Transverse colon (tissue), 4 donors: ENCODE results near the gene CGN. TPM values are rescaled to one million over a fixed set of nuclear protein-coding genes. Genes with fewer than 3 reads are reported as not detected.

Source experiments
- DNase-seq: peaks from one replicate; pipeline ENCODE4 v3.0.0-alpha.2; 2019
- H3K27ac ChIP-seq, 4 donors: fragments of 200-600 bp; sonication (generic); 2 replicates each; pipeline ENCODE4 v1.5.1; 2016 to 2018; ENCODE audit warnings: inconsistent platforms in 4 of 4
- H3K27me3 ChIP-seq: fragments of 200-600 bp; sonication (generic); 2 replicates; pipeline ENCODE4 v1.5.1; 2017; ENCODE audit warnings: inconsistent platforms
- H3K36me3 ChIP-seq, 4 donors: fragments of 200-600 bp; sonication (generic); 2 replicates each; pipeline ENCODE4 v1.5.1; 2017 to 2019; ENCODE audit warnings: inconsistent platforms in 4 of 4
- H3K4me1 ChIP-seq, 4 donors: fragments of 200-600 bp; sonication (generic); 2 replicates each; pipeline ENCODE4 v1.5.1; 2017 to 2020; ENCODE audit warnings: inconsistent platforms in 4 of 4
- H3K4me3 ChIP-seq, 4 donors: fragments of 200-600 bp; sonication (generic); 1 replicate in 1 of 4; 2 replicates in 3 of 4; pipeline versions ENCODE4 v1.5.1 to v1.6.1; 2017 to 2019; ENCODE audit warnings: inconsistent platforms in 4 of 4
- H3K9me3 ChIP-seq, 2 donors: fragments of 200-600 bp; sonication (generic); 2 replicates each; pipeline ENCODE4 v1.5.1; 2017 to 2019; ENCODE audit warnings: inconsistent platforms in 2 of 2
- EP300 ChIP-seq: sonication (generic); formaldehyde crosslinking; IDR thresholded peaks from one replicate; pipeline ENCODE4 v1.6.1; 2017; ENCODE audit warnings: antibody characterized with exemption, low read depth
- POLR2A ChIP-seq: fragments of 450-650 bp; IDR thresholded peaks from one replicate; pipeline ENCODE4 v1.6.1; 2016; ENCODE audit warnings: antibody characterized with exemption, mild to moderate bottlenecking, moderate library complexity
- POLR2AphosphoS5 ChIP-seq, 3 donors: sonication (generic); formaldehyde crosslinking; IDR thresholded peaks; one replicate each; pipeline ENCODE4 v1.6.1; 2016; ENCODE audit warnings: antibody characterized with exemption in 3 of 3
- WGBS, 2 donors: methylation state at CpG; one replicate each; pipeline ENCODE4 v1.1.5; 2018; ENCODE audit warnings: low coverage in 1 of 2; 5-methylcytosine and 5-hydroxymethylcytosine counted together
- in situ Hi-C, 4 donors: fragments of 200-750 bp; cut with MboI; loops; one replicate each; pipeline versions ENCODE4 v1.15.0 to v1.15.1; 2017; ENCODE audit warnings: low sequenced_read_pairs in 3 of 4, low pct_ligation_motif_present in 1 of 4, low pct_unique_long_range_greater_than_20kb in 1 of 4
- intact Hi-C: fragments of 100-400 bp; cut with DNase I; formaldehyde crosslinking; loops from one replicate; pipeline ENCODE4 v1.15.1; 2023; ENCODE audit warnings: low total_unique reads
- total RNA-seq, 4 donors: library from RNA; depleted of rRNA; stranded (reverse); fragments of >200 nt; gene quantifications; one replicate each; pipeline ENCODE4 v1.1.0, GENCODE V29; 2016
- TF ChIP-seq, protein P1 (sequence below), 5 experiments: fragments of 200-600 bp in 3 of 5; fragments of 450-650 bp in 2 of 5; sonication (generic) in 3 of 5; IDR thresholded peaks; 1 replicate in 2 of 5; 2 replicates in 3 of 5; pipeline ENCODE4 v1.5.1; 2016 to 2017; ENCODE audit warnings: antibody characterized with exemption in 5 of 5, inconsistent platforms in 3 of 5, mild to moderate bottlenecking in 2 of 5, moderate library complexity in 1 of 5

Gene CGN
- total RNA-seq, 4 donors from 2014 or later = 123 to 351 (median 172) TPM

GRCh38 chr1:151533870-151534269 lies 22.7 kb downstream of the CGN start:
- Histone ChIP-seq H3K27ac (no peak overlapping the region), H3K4me1 (peaks cover 0 to under 1% (median under 1%) of the 10 kb centered on the region in 4 donors), H3K27me3 (no peaks in the 10 kb centered on the region), H3K4me3 (no peak overlapping the region), H3K9me3 (no peaks in the 10 kb centered on the region), H3K36me3 (peaks cover 0 to 23% (median 0%) of the 10 kb centered on the region in 4 donors)
- DNase-seq = no peak
- TF ChIP-seq EP300 = no peak
- TF ChIP-seq POLR2AphosphoS5 (IDR thresholded peaks at IDR 0.05) = no peak
- TF ChIP-seq POLR2A = no peak
- TF ChIP-seq, protein P1, sequence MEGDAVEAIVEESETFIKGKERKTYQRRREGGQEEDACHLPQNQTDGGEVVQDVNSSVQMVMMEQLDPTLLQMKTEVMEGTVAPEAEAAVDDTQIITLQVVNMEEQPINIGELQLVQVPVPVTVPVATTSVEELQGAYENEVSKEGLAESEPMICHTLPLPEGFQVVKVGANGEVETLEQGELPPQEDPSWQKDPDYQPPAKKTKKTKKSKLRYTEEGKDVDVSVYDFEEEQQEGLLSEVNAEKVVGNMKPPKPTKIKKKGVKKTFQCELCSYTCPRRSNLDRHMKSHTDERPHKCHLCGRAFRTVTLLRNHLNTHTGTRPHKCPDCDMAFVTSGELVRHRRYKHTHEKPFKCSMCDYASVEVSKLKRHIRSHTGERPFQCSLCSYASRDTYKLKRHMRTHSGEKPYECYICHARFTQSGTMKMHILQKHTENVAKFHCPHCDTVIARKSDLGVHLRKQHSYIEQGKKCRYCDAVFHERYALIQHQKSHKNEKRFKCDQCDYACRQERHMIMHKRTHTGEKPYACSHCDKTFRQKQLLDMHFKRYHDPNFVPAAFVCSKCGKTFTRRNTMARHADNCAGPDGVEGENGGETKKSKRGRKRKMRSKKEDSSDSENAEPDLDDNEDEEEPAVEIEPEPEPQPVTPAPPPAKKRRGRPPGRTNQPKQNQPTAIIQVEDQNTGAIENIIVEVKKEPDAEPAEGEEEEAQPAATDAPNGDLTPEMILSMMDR (IDR thresholded peaks at IDR 0.05) = no peak
- intact Hi-C loops (loop anchor here (5.0 kb wide), 1 partner anchor 203 kb away; no protein-coding TSS in a partner anchor), in situ Hi-C loops (no loop called here)
- WGBS, 2 donors = 93% methylated on average over 10 of the region's 10 CpGs; no CpG with 5 or more reads in 1 of the 2 donors

- peaks cover 0 to 19% (median 0%) of the 10 kb centered on the region in 4 donors for H3K36me3 ChIP-seq
- TF ChIP-seq POLR2A = no peak
- TF ChIP-seq, protein P1 (IDR thresholded peaks at IDR 0.05) = peak; percentile 72 to 84 (median 82)
- no peak for TF ChIP-seq EP300
- TF ChIP-seq POLR2AphosphoS5 (IDR thresholded peaks at IDR 0.05) = no peak
- in situ Hi-C loops = no loop called here
- H3K4me3 ChIP-seq = no peak overlapping the region
- intact Hi-C loops = loop anchor here (5.0 kb wide), 1 partner anchor 203 kb away; no protein-coding TSS in a partner anchor
- H3K27me3 ChIP-seq = no peaks in the 10 kb centered on the region
- WGBS, 2 donors = 0 to 64% methylated on average over 1 to 12 of the region's 12 CpGs
- peak; percentile 84 for DNase-seq
- no peaks in the 10 kb centered on the region for H3K9me3 ChIP-seq
- no peak overlapping the region for H3K27ac ChIP-seq
- H3K4me1 ChIP-seq = peaks cover 7 to 9% (median 9%) of the 10 kb centered on the region in 4 donors
Measured at GRCh38 chr1:151534662-151535278, 23.6 kb downstream of the CGN start.

GRCh38 chr1:151535326-151536271 lies 24.4 kb downstream of the CGN start:
- WGBS, 2 donors = 74 to 96% methylated on average over 3 to 6 of the region's 6 CpGs
- no peak for DNase-seq
- TF ChIP-seq EP300 (no peak), POLR2A (no peak), POLR2AphosphoS5 (IDR thresholded peaks at IDR 0.05) (no peak)
- TF ChIP-seq, protein P1 (IDR thresholded peaks at IDR 0.05) = no peak
- in situ Hi-C loops = no loop called here
- H3K36me3 ChIP-seq = peaks cover 0 to 19% (median 0%) of the 10 kb centered on the region in 4 donors
- H3K4me3 ChIP-seq = no peak overlapping the region
- no peak overlapping the region for H3K27ac ChIP-seq
- H3K4me1 ChIP-seq = peaks cover 7 to 12% (median 10%) of the 10 kb centered on the region in 4 donors
- H3K27me3 ChIP-seq = no peaks in the 10 kb centered on the region
- intact Hi-C loops = no loop called here
- no peaks in the 10 kb centered on the region for H3K9me3 ChIP-seq

- no peak overlapping the region for H3K4me3 ChIP-seq
- H3K9me3 ChIP-seq = no peaks in the 10 kb centered on the region
- TF ChIP-seq, protein P1 (IDR thresholded peaks at IDR 0.05) = no peak
- TF ChIP-seq POLR2A (no peak), EP300 (no peak), POLR2AphosphoS5 (IDR thresholded peaks at IDR 0.05) (no peak)
- no peaks in the 10 kb centered on the region for H3K27me3 ChIP-seq
- 95 to 100% methylated on average over 2 to 7 of the region's 7 CpGs for WGBS, 2 donors
- DNase-seq = no peak
- peaks cover 9 to 21% (median 15%) of the 10 kb centered on the region in 4 donors for H3K4me1 ChIP-seq
- peaks cover 0 to 19% (median 0%) of the 10 kb centered on the region in 4 donors for H3K36me3 ChIP-seq
- H3K27ac ChIP-seq = no peak overlapping the region
- in situ Hi-C loops = no loop called here
- intact Hi-C loops = no loop called here
Measured at GRCh38 chr1:151536499-151536898, 25.3 kb downstream of the CGN start.
